ENCODE results near the gene DCHS1.

DCHS1 gene

GRCh38 chr11:6586434-6587359, 68.9 kb downstream of the DCHS1 start:
- DNase-seq, result no peak

- DNase-seq, result no peak
These were observed 71.1 kb downstream of the DCHS1 start for GRCh38 chr11:6584528-6584927.

GRCh38 chr11:6583584-6583983, 72.0 kb downstream of the DCHS1 start:
- no peak for DNase-seq

- DNase-seq, result no peak
These were observed 75.9 kb downstream of the DCHS1 start for GRCh38 chr11:6579681-6580080.

GRCh38 chr11:6578134-6578533, 77.5 kb downstream of the DCHS1 start:
- no peak for DNase-seq

GRCh38 chr11:6576471-6577373, 78.9 kb downstream of the DCHS1 start:
- no peak for DNase-seq

GRCh38 chr11:6574816-6575715, 80.5 kb downstream of the DCHS1 start:
- DNase-seq, result no peak

GRCh38 chr11:6572215-6572614, 83.4 kb downstream of the DCHS1 start:
- no peak for DNase-seq

- DNase-seq, result no peak
These were observed 84.1 kb downstream of the DCHS1 start for GRCh38 chr11:6571434-6572008.

All from activated CD4-positive, alpha-beta T cell treated with anti-CD3 and anti-CD28 coated beads, Interleukin-2, amount 50 U/mL, for 4 hours (primary cell).